WTC11 (cell line): ENCODE measurements around the gene AUH.

ENCODE experiments used
- CTCF ChIP-seq: fragments of 200-600 bp; IDR thresholded peaks from 2 replicates; pipeline ENCODE4 v1.8.0; 2022; ENCODE audit warnings: antibody characterized with exemption
- E2F4 ChIP-seq: sonication (generic); formaldehyde crosslinking; IDR thresholded peaks from 2 replicates; pipeline ENCODE4 v1.8.1; 2022; ENCODE audit warnings: low read depth, mild to moderate bottlenecking, moderate library complexity, missing genetic modification reagents, borderline replicate concordance
- ELF4 ChIP-seq: sonication (generic); formaldehyde crosslinking; IDR thresholded peaks from 2 replicates; pipeline ENCODE4 v1.8.1; 2022; ENCODE audit warnings: low read depth, mild to moderate bottlenecking, moderate library complexity, missing genetic modification reagents
- KAT7 ChIP-seq: sonication (generic); formaldehyde crosslinking; IDR thresholded peaks from 2 replicates; pipeline ENCODE4 v1.8.1; 2023; ENCODE audit warnings: missing genetic modification reagents, mild to moderate bottlenecking, borderline replicate concordance
- MXD4 ChIP-seq: fragments of 250-450 bp; sonication (Bioruptor Pico); IDR thresholded peaks from 2 replicates; pipeline ENCODE4 v1.8.0; 2021; ENCODE audit warnings: mild to moderate bottlenecking, moderate library complexity, borderline replicate concordance
- NFATC4 ChIP-seq: fragments of 250-450 bp; sonication (Bioruptor Pico); IDR thresholded peaks from 2 replicates; pipeline ENCODE4 v1.9.0; 2021; ENCODE audit warnings: mild to moderate bottlenecking
- NR3C1 ChIP-seq: sonication (generic); formaldehyde crosslinking; conservative IDR thresholded peaks from 2 replicates; pipeline ENCODE4 v1.8.1; 2023; ENCODE audit warnings: low read depth, mild to moderate bottlenecking, missing genetic modification reagents
- SP1 ChIP-seq: sonication (generic); formaldehyde crosslinking; conservative IDR thresholded peaks from 2 replicates; pipeline ENCODE4 v1.8.1; 2022; ENCODE audit warnings: missing genetic modification reagents
- TEAD1 ChIP-seq: sonication (generic); formaldehyde crosslinking; IDR thresholded peaks from 2 replicates; pipeline ENCODE4 v1.8.0; 2022; ENCODE audit warnings: mild to moderate bottlenecking, missing genetic modification reagents
- TF ChIP-seq, protein P1 (sequence below): sonication (generic); formaldehyde crosslinking; conservative IDR thresholded peaks from 2 replicates; pipeline ENCODE4 v1.8.1; 2022; ENCODE audit warnings: mild to moderate bottlenecking, missing genetic modification reagents
- TF ChIP-seq, protein P2 (sequence below): sonication (generic); formaldehyde crosslinking; IDR thresholded peaks from 2 replicates; pipeline ENCODE4 v1.8.1; 2022; ENCODE audit warnings: mild to moderate bottlenecking, missing genetic modification reagents, moderate library complexity, borderline replicate concordance
- TF ChIP-seq, protein P3 (sequence below): sonication (generic); formaldehyde crosslinking; IDR thresholded peaks from 2 replicates; pipeline ENCODE4 v1.8.1; 2023; ENCODE audit warnings: mild to moderate bottlenecking, missing genetic modification reagents

GRCh38 chr9:91243029-91243428 is 118.7 kb downstream of the AUH start:
- TF ChIP-seq TEAD1 (CRISPR knock-in tag) (no peak), SP1 (CRISPR knock-in tag) (no peak), KAT7 (CRISPR knock-in tag) (no peak), NR3C1 (CRISPR knock-in tag) (no peak), NFATC4 (CRISPR knock-in tag) (no peak), CTCF (no peak), ELF4 (CRISPR knock-in tag) (no peak), MXD4 (no peak), E2F4 (CRISPR knock-in tag) (no peak)
- TF ChIP-seq, protein P1, sequence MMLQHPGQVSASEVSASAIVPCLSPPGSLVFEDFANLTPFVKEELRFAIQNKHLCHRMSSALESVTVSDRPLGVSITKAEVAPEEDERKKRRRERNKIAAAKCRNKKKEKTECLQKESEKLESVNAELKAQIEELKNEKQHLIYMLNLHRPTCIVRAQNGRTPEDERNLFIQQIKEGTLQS (CRISPR knock-in tag), result no peak
- TF ChIP-seq, protein P2, sequence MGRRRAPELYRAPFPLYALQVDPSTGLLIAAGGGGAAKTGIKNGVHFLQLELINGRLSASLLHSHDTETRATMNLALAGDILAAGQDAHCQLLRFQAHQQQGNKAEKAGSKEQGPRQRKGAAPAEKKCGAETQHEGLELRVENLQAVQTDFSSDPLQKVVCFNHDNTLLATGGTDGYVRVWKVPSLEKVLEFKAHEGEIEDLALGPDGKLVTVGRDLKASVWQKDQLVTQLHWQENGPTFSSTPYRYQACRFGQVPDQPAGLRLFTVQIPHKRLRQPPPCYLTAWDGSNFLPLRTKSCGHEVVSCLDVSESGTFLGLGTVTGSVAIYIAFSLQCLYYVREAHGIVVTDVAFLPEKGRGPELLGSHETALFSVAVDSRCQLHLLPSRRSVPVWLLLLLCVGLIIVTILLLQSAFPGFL (CRISPR knock-in tag), result no peak
- TF ChIP-seq, protein P3, sequence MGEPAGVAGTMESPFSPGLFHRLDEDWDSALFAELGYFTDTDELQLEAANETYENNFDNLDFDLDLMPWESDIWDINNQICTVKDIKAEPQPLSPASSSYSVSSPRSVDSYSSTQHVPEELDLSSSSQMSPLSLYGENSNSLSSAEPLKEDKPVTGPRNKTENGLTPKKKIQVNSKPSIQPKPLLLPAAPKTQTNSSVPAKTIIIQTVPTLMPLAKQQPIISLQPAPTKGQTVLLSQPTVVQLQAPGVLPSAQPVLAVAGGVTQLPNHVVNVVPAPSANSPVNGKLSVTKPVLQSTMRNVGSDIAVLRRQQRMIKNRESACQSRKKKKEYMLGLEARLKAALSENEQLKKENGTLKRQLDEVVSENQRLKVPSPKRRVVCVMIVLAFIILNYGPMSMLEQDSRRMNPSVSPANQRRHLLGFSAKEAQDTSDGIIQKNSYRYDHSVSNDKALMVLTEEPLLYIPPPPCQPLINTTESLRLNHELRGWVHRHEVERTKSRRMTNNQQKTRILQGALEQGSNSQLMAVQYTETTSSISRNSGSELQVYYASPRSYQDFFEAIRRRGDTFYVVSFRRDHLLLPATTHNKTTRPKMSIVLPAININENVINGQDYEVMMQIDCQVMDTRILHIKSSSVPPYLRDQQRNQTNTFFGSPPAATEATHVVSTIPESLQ, result no peak
